Keratinocyte (primary cell): Measurements from ENCODE around the gene NEAT1.

ENCODE experiments used
- EZH2 ChIP-seq: IDR thresholded peaks from one replicate; pipeline ENCODE4 v1.6.1; 2012; ENCODE audit warnings: inconsistent platforms, mild to moderate bottlenecking, low read length, moderate library complexity
- TF ChIP-seq, protein P1 (sequence below), 3 experiments: IDR thresholded peaks in 1 of 3; conservative IDR thresholded peaks in 1 of 3; optimal IDR thresholded peaks in 1 of 3; 2 replicates in 2 of 3; 3 replicates in 1 of 3; pipeline versions ENCODE3 to v1.5.1; 2011; ENCODE audit warnings: low read length in 3 of 3, mild to moderate bottlenecking in 3 of 3, moderate library complexity in 2 of 3, control low read depth in 1 of 3, inconsistent platforms in 1 of 3; ENCODE audit not compliant: insufficient read depth in 2 of 3; ENCODE audit errors: extremely low read depth in 1 of 3

- TF ChIP-seq, protein P1, sequence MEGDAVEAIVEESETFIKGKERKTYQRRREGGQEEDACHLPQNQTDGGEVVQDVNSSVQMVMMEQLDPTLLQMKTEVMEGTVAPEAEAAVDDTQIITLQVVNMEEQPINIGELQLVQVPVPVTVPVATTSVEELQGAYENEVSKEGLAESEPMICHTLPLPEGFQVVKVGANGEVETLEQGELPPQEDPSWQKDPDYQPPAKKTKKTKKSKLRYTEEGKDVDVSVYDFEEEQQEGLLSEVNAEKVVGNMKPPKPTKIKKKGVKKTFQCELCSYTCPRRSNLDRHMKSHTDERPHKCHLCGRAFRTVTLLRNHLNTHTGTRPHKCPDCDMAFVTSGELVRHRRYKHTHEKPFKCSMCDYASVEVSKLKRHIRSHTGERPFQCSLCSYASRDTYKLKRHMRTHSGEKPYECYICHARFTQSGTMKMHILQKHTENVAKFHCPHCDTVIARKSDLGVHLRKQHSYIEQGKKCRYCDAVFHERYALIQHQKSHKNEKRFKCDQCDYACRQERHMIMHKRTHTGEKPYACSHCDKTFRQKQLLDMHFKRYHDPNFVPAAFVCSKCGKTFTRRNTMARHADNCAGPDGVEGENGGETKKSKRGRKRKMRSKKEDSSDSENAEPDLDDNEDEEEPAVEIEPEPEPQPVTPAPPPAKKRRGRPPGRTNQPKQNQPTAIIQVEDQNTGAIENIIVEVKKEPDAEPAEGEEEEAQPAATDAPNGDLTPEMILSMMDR (optimal IDR thresholded peaks at IDR 0.05 in 1 of 3, IDR thresholded peaks at IDR 0.05 in 1 of 3, conservative IDR thresholded peaks at IDR 0.05 in 1 of 3; ENCODE audit: extremely low read depth in 1 of 3, insufficient read depth in 2 of 3, low read length in 3 of 3): no peak
- TF ChIP-seq EZH2: no peak
These were observed 13.9 kb downstream of the NEAT1 start for GRCh38 chr11:65436412-65437032.
